Hematopoietic multipotent progenitor cell treated with erythropoietin and hydrocortisone succinate and interleukin-3 and kit ligand, for 8 days (in vitro differentiated cells): ENCODE measurements around the gene IGF1R.

Experiments used
- DNase-seq: peaks from one replicate; pipeline ENCODE4 v3.0.0-alpha.2; 2015

IGF1R gene

DNA sequence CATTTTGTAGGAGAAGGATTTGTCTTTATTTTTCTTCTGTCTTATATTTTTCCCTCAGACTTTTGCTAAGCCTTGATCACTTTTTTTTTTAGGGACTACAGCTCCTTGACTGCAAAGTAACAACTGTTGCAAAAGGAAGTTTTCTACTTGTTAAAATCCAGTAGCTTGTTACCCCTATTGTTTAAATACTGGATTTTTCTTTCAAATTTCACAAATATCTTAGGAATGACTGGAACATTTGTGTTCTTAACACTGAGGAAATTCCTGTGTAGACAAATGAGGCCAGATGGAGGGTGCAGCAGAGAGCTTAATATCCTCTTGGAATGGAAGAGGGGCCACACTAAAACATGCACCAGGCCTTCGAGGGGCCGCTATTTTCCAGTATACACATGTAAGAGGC is 362.4 kb downstream of the IGF1R start:
- DNase-seq: no peak
